Keratinocyte (primary cell): Measurements from ENCODE around the gene NBEA. TPM values are rescaled to one million over a fixed set of nuclear protein-coding genes. Genes with fewer than 3 reads are reported as not detected.

Experiments
- DNase-seq: peaks from one replicate; pipeline ENCODE4 v3.0.0-alpha.2; 2011; ENCODE audit warnings: low read depth, missing footprints, low spot score
- FAIRE-seq: peaks from 2 replicates; lab custom pipeline; 2011; peaks lifted over from hg19 to GRCh38; lab: Jason Lieb, UNC
- H2AFZ ChIP-seq: 2 replicates; pipeline ENCODE4 v1.6.0; 2012; ENCODE audit warnings: low read length, control low read depth, inconsistent platforms; ENCODE audit not compliant: control insufficient read depth
- H3K27ac ChIP-seq: 2 replicates; pipeline ENCODE4 v1.5.1; 2011; ENCODE audit warnings: low read length; ENCODE audit not compliant: control insufficient read depth, insufficient read depth
- H3K27me3 ChIP-seq: 3 replicates; pipeline ENCODE4 v1.6.0; 2011; ENCODE audit warnings: low read length; ENCODE audit not compliant: control insufficient read depth, insufficient read depth; ENCODE audit errors: extremely low read depth
- H3K36me3 ChIP-seq, 2 experiments: 2 replicates in 1 of 2; 3 replicates in 1 of 2; pipeline ENCODE4 v1.5.1; 2011; ENCODE audit warnings: low read length in 2 of 2, mild to moderate bottlenecking in 1 of 2; ENCODE audit not compliant: control insufficient read depth in 2 of 2, insufficient read depth in 2 of 2; ENCODE audit errors: extremely low read depth in 1 of 2
- H3K4me1 ChIP-seq: 3 replicates; pipeline ENCODE4 v1.5.1; 2011; ENCODE audit warnings: low read length; ENCODE audit not compliant: control insufficient read depth, insufficient read depth; ENCODE audit errors: extremely low read depth
- H3K4me2 ChIP-seq: 3 replicates; pipeline ENCODE4 v1.6.0; 2011; ENCODE audit warnings: low read depth, low read length; ENCODE audit not compliant: control insufficient read depth, insufficient read depth; ENCODE audit errors: extremely low read depth
- H3K4me3 ChIP-seq, 3 experiments: fragments of 200-600 bp in 1 of 3; sonication (generic) in 1 of 3; 2 replicates in 2 of 3; 3 replicates in 1 of 3; pipeline ENCODE4 v1.5.1; 2011 to 2016; ENCODE audit warnings: low read length in 3 of 3, mild to moderate bottlenecking in 3 of 3, control low read depth in 2 of 3, inconsistent platforms in 1 of 3, low read depth in 1 of 3, mixed read lengths in 1 of 3, mixed run types in 1 of 3, moderate library complexity in 1 of 3; ENCODE audit not compliant: control insufficient read depth in 2 of 3, insufficient read depth in 2 of 3; ENCODE audit errors: extremely low read depth in 1 of 3
- H3K79me2 ChIP-seq: 2 replicates; pipeline ENCODE4 v1.6.0; 2012; ENCODE audit warnings: low read length; ENCODE audit not compliant: control insufficient read depth, insufficient read depth
- H3K9ac ChIP-seq: 3 replicates; pipeline ENCODE4 v1.6.0; 2011; ENCODE audit warnings: low read length; ENCODE audit not compliant: control insufficient read depth, insufficient read depth; ENCODE audit errors: extremely low read depth
- H3K9me1 ChIP-seq: 3 replicates; pipeline ENCODE4 v1.6.0; 2011; ENCODE audit warnings: low read length; ENCODE audit not compliant: control insufficient read depth, insufficient read depth; ENCODE audit errors: extremely low read depth
- H3K9me3 ChIP-seq: 2 replicates; pipeline ENCODE4 v1.5.1; 2012; ENCODE audit warnings: low read depth, low read length; ENCODE audit not compliant: control insufficient read depth
- H4K20me1 ChIP-seq: 3 replicates; pipeline ENCODE4 v1.6.0; 2011; ENCODE audit warnings: low read length; ENCODE audit not compliant: control insufficient read depth, insufficient read depth; ENCODE audit errors: extremely low read depth
- CTCF ChIP-seq, 3 experiments: IDR thresholded peaks in 1 of 3; conservative IDR thresholded peaks in 1 of 3; optimal IDR thresholded peaks in 1 of 3; 2 replicates in 2 of 3; 3 replicates in 1 of 3; pipeline versions ENCODE3 to v1.5.1; 2011; ENCODE audit warnings: low read length in 3 of 3, mild to moderate bottlenecking in 3 of 3, moderate library complexity in 2 of 3, control low read depth in 1 of 3, inconsistent platforms in 1 of 3; ENCODE audit not compliant: insufficient read depth in 2 of 3; ENCODE audit errors: extremely low read depth in 1 of 3
- EZH2 ChIP-seq: IDR thresholded peaks from one replicate; pipeline ENCODE4 v1.6.1; 2012; ENCODE audit warnings: inconsistent platforms, mild to moderate bottlenecking, low read length, moderate library complexity
- dilution Hi-C: fragments of 300-500 bp; cut with MboI; formaldehyde crosslinking; loops from one replicate; pipeline ENCODE4 v1.7.0; 2020; ENCODE audit warnings: low sequenced_read_pairs; ENCODE audit not compliant: extremely low pct_ligation_motif_present
- polyA plus RNA-seq, 5 experiments: library from polyadenylated mRNA; depleted of rRNA in 3 of 5; stranded (reverse) in 3 of 5; stranded (forward) in 1 of 5; unstranded in 1 of 5; fragments of >200 nt; gene quantifications; 1 replicate in 1 of 5; 2 replicates in 3 of 5; 3 replicates in 1 of 5; pipeline versions ENCODE4 v1.2.1 to v1.2.3, GENCODE V29; 2011 to 2012; ENCODE audit warnings: missing spikeins in 2 of 5, low read depth in 1 of 5, low replicate concordance in 1 of 5

NBEA gene
- polyA plus RNA-seq, 1 donor (not counting 4 experiments of a cell fraction or from before 2014, with no cell fraction given) = 0.05 TPM

- Histone ChIP-seq H3K27me3 (no peaks in the 10 kb centered on the region), H3K79me2 (no peaks in the 10 kb centered on the region), H4K20me1 (no peaks in the 10 kb centered on the region), H3K4me3 (no peak overlapping the region), H3K4me1 (no peaks in the 10 kb centered on the region), H3K9ac (no peak overlapping the region), H3K36me3 (no peaks in the 10 kb centered on the region), H3K9me1 (no peaks in the 10 kb centered on the region), H2AFZ (no peak overlapping the region), H3K4me2 (no peak overlapping the region), H3K9me3 (no peaks in the 10 kb centered on the region), H3K27ac (no peak overlapping the region)
- no peak for FAIRE-seq
- no peak for DNase-seq
- dilution Hi-C loops = no loop called here
- TF ChIP-seq CTCF (optimal IDR thresholded peaks at IDR 0.05 in 1 of 3, IDR thresholded peaks at IDR 0.05 in 1 of 3, conservative IDR thresholded peaks at IDR 0.05 in 1 of 3; ENCODE audit: extremely low read depth in 1 of 3, insufficient read depth in 2 of 3, low read length in 3 of 3) = no peak
- no peak for TF ChIP-seq EZH2
Observed at GRCh38 chr13:35596321-35597030, 654.4 kb downstream of the NBEA start.

- TF ChIP-seq CTCF (optimal IDR thresholded peaks at IDR 0.05 in 1 of 3, IDR thresholded peaks at IDR 0.05 in 1 of 3, conservative IDR thresholded peaks at IDR 0.05 in 1 of 3; ENCODE audit: extremely low read depth in 1 of 3, insufficient read depth in 2 of 3, low read length in 3 of 3) (no peak), EZH2 (no peak)
- Histone ChIP-seq H3K36me3 (no peaks in the 10 kb centered on the region), H3K9ac (no peak overlapping the region), H2AFZ (no peak overlapping the region), H3K79me2 (no peaks in the 10 kb centered on the region), H3K9me1 (no peaks in the 10 kb centered on the region), H3K4me3 (no peak overlapping the region), H3K27ac (no peak overlapping the region), H3K4me2 (no peak overlapping the region), H3K4me1 (no peaks in the 10 kb centered on the region), H3K27me3 (no peaks in the 10 kb centered on the region), H3K9me3 (no peaks in the 10 kb centered on the region), H4K20me1 (no peaks in the 10 kb centered on the region)
- FAIRE-seq (no peak), DNase-seq (no peak)
- dilution Hi-C loops = no loop called here
Observed at GRCh38 chr13:35597451-35597850, 655.4 kb downstream of the NBEA start.
